ENCODE measurements around the gene ADAM12. TPM values are rescaled to one million over a fixed set of nuclear protein-coding genes. Genes with fewer than 3 reads are reported as not detected.

Gene ADAM12
- total RNA-seq, 1 donor from 2014 or later = 0.98 TPM

DNA sequence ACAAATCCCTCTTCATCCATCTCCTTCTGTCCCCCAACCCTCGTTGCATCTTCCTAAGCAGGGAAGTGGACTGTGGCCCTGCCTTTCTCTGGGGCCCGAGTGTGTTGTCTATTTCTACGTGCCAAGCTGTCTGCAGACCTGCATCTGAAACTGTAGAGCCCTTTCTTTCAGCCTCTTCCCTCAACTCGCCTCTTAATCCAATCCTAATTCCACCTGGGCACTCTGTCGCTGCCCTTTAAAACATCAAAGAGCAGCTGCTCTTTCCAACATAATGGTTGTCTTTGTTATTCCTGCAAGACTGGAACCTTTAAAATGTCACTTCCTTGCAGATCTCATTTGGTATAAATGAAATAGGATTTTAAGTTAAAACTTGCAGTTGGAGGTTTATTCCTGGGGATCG, 21.5 kb upstream of the ADAM12 start:
- no peak for ATAC-seq
- intact Hi-C loops (cut with DNase I) = no loop called here
- H3K4me3 ChIP-seq = no peak overlapping the region
- DNase-seq = no peak
- H3K27ac ChIP-seq = no peak overlapping the region
- TF ChIP-seq, protein P1, sequence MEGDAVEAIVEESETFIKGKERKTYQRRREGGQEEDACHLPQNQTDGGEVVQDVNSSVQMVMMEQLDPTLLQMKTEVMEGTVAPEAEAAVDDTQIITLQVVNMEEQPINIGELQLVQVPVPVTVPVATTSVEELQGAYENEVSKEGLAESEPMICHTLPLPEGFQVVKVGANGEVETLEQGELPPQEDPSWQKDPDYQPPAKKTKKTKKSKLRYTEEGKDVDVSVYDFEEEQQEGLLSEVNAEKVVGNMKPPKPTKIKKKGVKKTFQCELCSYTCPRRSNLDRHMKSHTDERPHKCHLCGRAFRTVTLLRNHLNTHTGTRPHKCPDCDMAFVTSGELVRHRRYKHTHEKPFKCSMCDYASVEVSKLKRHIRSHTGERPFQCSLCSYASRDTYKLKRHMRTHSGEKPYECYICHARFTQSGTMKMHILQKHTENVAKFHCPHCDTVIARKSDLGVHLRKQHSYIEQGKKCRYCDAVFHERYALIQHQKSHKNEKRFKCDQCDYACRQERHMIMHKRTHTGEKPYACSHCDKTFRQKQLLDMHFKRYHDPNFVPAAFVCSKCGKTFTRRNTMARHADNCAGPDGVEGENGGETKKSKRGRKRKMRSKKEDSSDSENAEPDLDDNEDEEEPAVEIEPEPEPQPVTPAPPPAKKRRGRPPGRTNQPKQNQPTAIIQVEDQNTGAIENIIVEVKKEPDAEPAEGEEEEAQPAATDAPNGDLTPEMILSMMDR (IDR thresholded peaks at IDR 0.05) = no peak
- H3K27me3 ChIP-seq = peaks cover 4% of the 10 kb centered on the region
- H3K9me3 ChIP-seq = no peaks in the 10 kb centered on the region
- H3K36me3 ChIP-seq = no peaks in the 10 kb centered on the region
- no peaks in the 10 kb centered on the region for H3K4me1 ChIP-seq

DNA sequence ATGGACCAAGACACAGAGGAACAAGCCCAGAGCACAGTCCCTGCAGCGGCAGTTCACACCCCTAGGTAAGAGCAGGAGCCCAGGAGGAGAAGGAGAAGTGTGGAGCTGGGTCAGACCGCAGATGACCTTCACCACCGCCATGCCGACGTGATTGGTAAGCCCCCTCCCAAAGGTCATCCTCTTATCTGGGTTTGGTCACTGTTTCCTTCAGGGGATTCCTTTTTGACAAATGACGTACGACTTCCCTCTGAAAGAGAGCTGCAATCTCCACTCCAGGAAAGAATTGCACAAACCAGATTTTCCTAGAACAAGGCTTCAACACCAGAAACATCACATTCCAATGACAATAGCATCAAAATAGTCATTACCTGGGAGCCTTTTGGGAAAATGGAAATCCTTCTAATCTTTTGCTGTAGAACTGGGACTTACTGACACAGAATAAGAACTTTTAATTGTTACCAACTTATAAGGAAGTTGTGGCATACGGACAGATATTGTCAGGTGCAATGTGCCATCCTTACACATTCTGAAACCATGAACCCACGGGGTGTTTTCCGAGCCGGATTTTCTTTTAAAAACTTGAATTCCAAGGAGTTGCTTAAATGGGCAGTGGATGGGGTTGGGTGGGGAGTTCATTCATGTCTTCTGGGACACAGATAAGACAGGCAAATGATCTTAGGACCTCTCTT, 20.8 kb upstream of the ADAM12 start:
- ATAC-seq (no peak), DNase-seq (no peak)
- intact Hi-C loops (cut with DNase I) = no loop called here
- H3K9me3 ChIP-seq = no peaks in the 10 kb centered on the region
- H3K27me3 ChIP-seq = peaks cover 4% of the 10 kb centered on the region
- H3K27ac ChIP-seq = no peak overlapping the region
- TF ChIP-seq, protein P1 (IDR thresholded peaks at IDR 0.05) = no peak
- H3K4me1 ChIP-seq = no peaks in the 10 kb centered on the region
- no peaks in the 10 kb centered on the region for H3K36me3 ChIP-seq
- H3K4me3 ChIP-seq = no peak overlapping the region

DNA sequence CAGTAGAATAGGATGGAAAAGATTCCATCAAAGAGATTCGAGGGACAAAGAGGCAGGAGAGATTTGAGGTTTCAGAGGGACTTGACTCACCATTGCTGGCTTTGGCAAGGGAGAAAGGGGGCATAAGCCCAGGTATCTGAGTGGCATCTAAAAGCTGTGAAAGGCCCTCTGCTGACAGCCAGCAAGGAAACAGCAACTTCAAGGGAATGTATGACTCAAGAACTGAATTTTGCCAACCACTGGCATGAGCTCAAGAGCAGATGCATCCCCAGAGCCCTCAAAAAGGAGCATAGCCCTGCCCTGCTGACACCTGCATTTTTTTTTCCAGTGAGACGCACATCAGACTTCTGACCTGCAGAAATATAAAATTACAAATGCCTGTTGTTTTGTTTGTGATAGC, 19.6 kb upstream of the ADAM12 start:
- no peak for DNase-seq
- Histone ChIP-seq H3K4me3 (no peak overlapping the region), H3K27ac (no peak overlapping the region), H3K27me3 (peaks cover 4% of the 10 kb centered on the region), H3K9me3 (no peaks in the 10 kb centered on the region), H3K4me1 (no peaks in the 10 kb centered on the region), H3K36me3 (no peaks in the 10 kb centered on the region)
- intact Hi-C loops (cut with DNase I) = no loop called here
- TF ChIP-seq, protein P1 (IDR thresholded peaks at IDR 0.05) = no peak
- no peak for ATAC-seq

DNA sequence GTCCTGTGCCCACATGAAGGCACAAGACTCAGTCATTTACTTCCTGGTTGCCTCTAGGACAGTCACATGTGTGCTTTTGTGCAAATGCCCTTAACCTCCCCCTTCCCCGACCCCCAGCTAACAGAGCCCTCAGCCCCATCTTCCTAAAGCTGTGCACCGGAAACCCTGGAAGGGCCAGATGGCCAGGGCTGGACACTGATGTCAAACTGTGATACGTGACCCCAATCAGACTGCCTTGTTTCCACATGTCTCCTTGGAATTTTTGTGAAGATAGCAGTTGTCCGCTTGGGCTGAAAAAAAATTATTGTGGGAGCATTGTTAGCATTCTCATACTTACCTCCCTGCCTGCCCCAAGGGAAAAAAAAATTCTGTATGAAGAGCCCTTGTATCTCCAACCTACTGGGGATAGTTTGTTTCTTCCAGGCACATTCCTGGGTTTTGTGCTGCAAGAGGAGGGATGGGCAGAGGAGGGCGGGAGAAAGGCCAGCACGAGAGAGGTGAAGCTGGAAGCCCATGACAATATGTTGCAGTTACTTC, 17.0 kb upstream of the ADAM12 start:
- H3K27ac ChIP-seq = no peak overlapping the region
- DNase-seq (no peak), ATAC-seq (no peak)
- no peaks in the 10 kb centered on the region for H3K36me3 ChIP-seq
- no peaks in the 10 kb centered on the region for H3K27me3 ChIP-seq
- H3K9me3 ChIP-seq = no peaks in the 10 kb centered on the region
- no peak overlapping the region for H3K4me3 ChIP-seq
- TF ChIP-seq, protein P1 (IDR thresholded peaks at IDR 0.05) = no peak
- intact Hi-C loops (cut with DNase I) = no loop called here
- H3K4me1 ChIP-seq = no peaks in the 10 kb centered on the region

DNA sequence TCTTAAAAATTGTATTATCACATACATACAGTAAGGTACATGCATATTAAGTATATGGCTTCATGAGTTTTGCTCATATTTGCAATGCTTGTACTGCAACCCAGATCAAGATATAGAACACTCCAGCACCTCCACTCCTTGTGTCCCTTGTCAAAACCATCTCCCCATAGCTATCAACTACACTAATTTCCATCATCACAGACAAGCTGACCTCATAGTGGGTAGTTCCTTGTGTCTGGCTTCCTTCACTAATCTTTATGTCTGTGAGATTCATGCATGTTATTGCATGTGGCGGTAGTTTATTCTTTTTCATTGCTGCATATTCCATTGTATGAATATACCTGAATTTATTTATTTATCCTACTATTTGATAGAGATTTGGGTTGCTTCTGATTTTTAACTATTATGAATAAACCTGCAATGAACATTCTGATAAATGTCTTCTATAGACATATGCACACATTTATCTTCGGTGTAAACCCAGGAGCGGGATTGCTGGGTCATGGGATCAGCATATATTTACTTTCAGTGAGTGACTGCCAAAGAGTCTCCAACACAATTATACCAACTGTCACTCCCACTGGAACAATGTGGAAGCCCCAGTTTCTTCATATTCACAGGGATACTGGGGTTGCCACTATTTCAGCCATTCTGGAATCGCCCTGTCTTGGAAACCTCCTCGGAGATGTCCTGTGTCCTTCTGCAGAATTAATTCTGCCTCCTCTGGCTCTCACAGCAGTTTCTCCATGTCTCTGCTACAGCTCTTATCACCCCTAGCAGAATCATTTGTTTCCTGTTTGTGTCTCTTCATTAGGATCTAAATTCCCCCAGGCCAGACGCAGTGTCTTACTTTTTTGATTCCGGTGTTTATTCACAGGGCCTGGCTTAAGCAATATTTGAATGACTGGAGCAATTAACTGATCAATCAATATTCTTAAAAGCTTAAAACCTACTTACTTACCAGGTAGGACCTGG, 14.7 kb upstream of the ADAM12 start:
- Histone ChIP-seq H3K4me1 (no peaks in the 10 kb centered on the region), H3K9me3 (no peaks in the 10 kb centered on the region), H3K36me3 (no peaks in the 10 kb centered on the region), H3K4me3 (no peak overlapping the region), H3K27ac (no peak overlapping the region), H3K27me3 (no peaks in the 10 kb centered on the region)
- TF ChIP-seq, protein P1 (IDR thresholded peaks at IDR 0.05) = no peak
- no peak for ATAC-seq
- intact Hi-C loops (cut with DNase I) = no loop called here
- DNase-seq = no peak

Measured in upper lobe of right lung (tissue), 1 donor.